Measurements from ENCODE around the gene FSCB. TPM values are rescaled to one million over a fixed set of nuclear protein-coding genes. Genes with fewer than 3 reads are reported as not detected.
"Not testable (repeated sequence)": the region's sequence is repeated elsewhere in the genome, so short reads cannot be mapped to it uniquely, and the experiment has no call there.

The FSCB gene
- total and polyA plus RNA-seq, 8 donors, result 0.10 TPM; not detected in 7

DNA sequence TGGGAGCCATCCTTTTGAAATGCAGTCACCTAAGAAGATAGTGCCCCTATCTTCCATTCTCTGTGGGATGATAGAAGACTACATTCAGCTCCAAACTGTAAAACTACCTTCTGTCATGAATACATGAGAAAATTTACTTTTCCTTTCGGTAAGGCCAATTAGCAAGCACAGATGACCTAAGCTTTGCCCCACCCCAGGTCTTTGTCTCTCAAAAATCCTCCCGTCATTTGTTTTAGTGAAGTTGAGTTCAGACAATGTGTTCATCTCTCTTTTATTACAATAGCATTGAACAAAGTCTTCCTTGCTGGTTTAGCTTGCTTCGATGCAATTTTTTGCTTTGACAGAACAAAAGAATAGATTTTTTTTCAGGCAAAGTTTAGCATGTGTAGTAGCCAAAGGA is 18.2 kb upstream of the FSCB start:
- H3K4me3 ChIP-seq, result no peak overlapping the region
- TF ChIP-seq CTCF (IDR thresholded peaks at IDR 0.05), result no peak
- ATAC-seq (no peak), DNase-seq (no peak)
- peaks cover 0 to 4% of the 10 kb centered on the region in 2 donors for H3K9me3 ChIP-seq
- no peaks in the 10 kb centered on the region for H3K4me1 ChIP-seq
- no peaks in the 10 kb centered on the region for H3K27me3 ChIP-seq
- intact Hi-C loops (cut with DNase I), result no loop called here
- H3K27ac ChIP-seq, result no peak overlapping the region
- no peaks in the 10 kb centered on the region for H3K36me3 ChIP-seq

DNA sequence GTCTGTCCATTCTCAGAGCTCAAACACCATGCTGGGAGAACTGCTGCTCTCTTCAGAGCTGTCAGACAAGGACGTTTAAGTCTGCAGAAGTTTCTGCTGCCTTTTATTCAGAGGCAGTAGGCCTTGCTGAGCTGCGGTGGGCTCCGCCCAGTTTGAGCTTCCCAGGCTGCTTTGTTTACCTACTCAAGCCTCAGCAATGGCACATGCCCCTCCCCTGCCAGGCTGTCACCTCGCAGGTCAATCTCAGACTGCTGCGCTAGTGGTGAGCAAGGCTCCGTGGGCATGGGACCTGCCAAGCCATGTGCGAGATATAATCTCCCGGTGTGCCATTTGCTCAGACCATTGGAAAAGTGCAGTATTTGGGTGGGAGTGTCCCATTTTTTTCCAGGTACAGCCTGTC is 8.6 kb upstream of the FSCB start:
- H3K4me3 ChIP-seq; H3K27me3 ChIP-seq; H3K36me3 ChIP-seq; ATAC-seq; H3K4me1 ChIP-seq; H3K27ac ChIP-seq; intact Hi-C loops (cut with DNase I): not testable (repeated sequence)
- H3K9me3 ChIP-seq, result peaks cover 0 to 25% of the 10 kb centered on the region in 2 donors
- peak in 1 of 4 donors; percentile 48 for DNase-seq

- H3K27ac ChIP-seq, result no peak overlapping the region
- no peaks in the 10 kb centered on the region for H3K36me3 ChIP-seq
- no peak for TF ChIP-seq CTCF (IDR thresholded peaks at IDR 0.05)
- ATAC-seq, result no peak
- H3K4me1 ChIP-seq, result no peaks in the 10 kb centered on the region
- intact Hi-C loops (cut with DNase I), result no loop called here
- peaks cover 0 to 11% of the 10 kb centered on the region in 2 donors for H3K9me3 ChIP-seq
- H3K4me3 ChIP-seq, result no peak overlapping the region
- DNase-seq, result no peak
- no peaks in the 10 kb centered on the region for H3K27me3 ChIP-seq
Measured at GRCh38 chr14:44508834-44509233, 1.8 kb upstream of the FSCB start.

DNA sequence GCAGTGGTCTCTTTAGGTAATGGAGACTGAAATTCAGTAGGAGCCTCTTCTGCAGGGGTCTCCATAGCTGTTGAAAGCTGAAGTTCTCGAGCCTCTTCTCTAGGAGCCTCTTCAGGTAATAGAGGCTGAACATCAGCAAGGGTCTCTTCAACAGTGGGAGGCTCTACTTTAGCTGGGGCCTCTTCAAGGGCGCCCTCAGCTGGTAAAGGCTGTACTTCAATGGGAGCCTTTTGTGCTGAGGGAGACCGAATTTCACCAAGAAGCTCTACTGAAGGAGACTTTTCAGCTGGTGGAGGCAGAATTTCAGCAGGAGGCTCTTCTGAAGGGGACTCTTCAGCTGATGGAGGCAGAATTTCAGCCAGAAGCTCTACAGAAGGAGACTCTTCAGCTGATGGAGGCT is 1.5 kb downstream of the FSCB start:
- intact Hi-C loops (cut with DNase I), result no loop called here
- ATAC-seq, result no peak

GRCh38 chr14:44497148-44497547 is 9.9 kb downstream of the FSCB start:
- H3K9me3 ChIP-seq, result peaks cover 0 to 2% of the 10 kb centered on the region in 2 donors
- DNase-seq (no peak), ATAC-seq (no peak)
- no peak overlapping the region for H3K4me3 ChIP-seq
- no peaks in the 10 kb centered on the region for H3K36me3 ChIP-seq
- H3K27me3 ChIP-seq, result no peaks in the 10 kb centered on the region
- H3K4me1 ChIP-seq, result no peaks in the 10 kb centered on the region
- no peak overlapping the region for H3K27ac ChIP-seq
- intact Hi-C loops (cut with DNase I), result no loop called here
- no peak for TF ChIP-seq CTCF (IDR thresholded peaks at IDR 0.05)

More for the DNA sequence above, 1.5 kb downstream of the FSCB start:
- peaks cover 0 to 6% of the 10 kb centered on the region in 2 donors for H3K9me3 ChIP-seq
- H3K4me3 ChIP-seq, result no peak overlapping the region
- no peaks in the 10 kb centered on the region for H3K27me3 ChIP-seq
- no peak overlapping the region for H3K27ac ChIP-seq
- no peak for TF ChIP-seq CTCF (IDR thresholded peaks at IDR 0.05)
- no peaks in the 10 kb centered on the region for H3K4me1 ChIP-seq
- no peak for DNase-seq
- no peaks in the 10 kb centered on the region for H3K36me3 ChIP-seq

DNA sequence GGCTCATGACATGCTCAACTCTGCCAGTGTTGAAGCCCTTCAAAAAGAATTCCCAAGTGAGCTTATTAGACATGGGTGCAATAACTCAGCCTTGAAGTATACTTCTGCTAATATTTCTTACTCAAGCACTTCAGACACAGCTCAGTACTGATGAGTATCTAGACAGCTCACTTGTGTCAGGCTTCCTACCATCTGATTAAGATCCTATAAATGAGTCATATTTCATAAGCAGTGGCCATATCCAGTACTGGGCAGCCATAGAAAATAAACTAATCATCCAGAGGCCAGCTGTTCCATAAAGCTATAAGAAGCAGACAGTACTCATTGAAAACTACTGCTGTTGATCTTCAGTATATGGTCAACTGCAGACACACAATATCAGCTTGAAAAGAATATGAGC is 12.9 kb downstream of the FSCB start:
- no peak for DNase-seq
- Histone ChIP-seq H3K4me3 (no peak overlapping the region), H3K9me3 (peaks cover 0 to 2% of the 10 kb centered on the region in 2 donors), H3K36me3 (no peaks in the 10 kb centered on the region), H3K4me1 (no peaks in the 10 kb centered on the region), H3K27me3 (no peaks in the 10 kb centered on the region), H3K27ac (no peak overlapping the region)
- TF ChIP-seq CTCF (IDR thresholded peaks at IDR 0.05), result no peak
- no peak for ATAC-seq
- intact Hi-C loops (cut with DNase I), result no loop called here

All from left lung (tissue), 10 donors.